DND-41 (cell line): Measurements from ENCODE around the gene PKN3.

Source experiments
- ATAC-seq: fragments of 200-7000 bp; cut with Tn5 transposase; 3 replicates; pipeline ENCODE4 v1.9.1; 2021; ENCODE audit warnings: low read depth; ENCODE audit not compliant: insufficient read depth
- DNase-seq: peaks from one replicate; pipeline ENCODE4 v3.0.0-alpha.2; 2020
- H2AFZ ChIP-seq: 2 replicates; pipeline ENCODE4 v1.6.0; 2012; ENCODE audit warnings: low read depth, low read length
- H3K27ac ChIP-seq: 2 replicates; pipeline ENCODE4 v1.5.1; 2012; ENCODE audit warnings: low read length, inconsistent platforms
- H3K27me3 ChIP-seq: fragments of 200-600 bp; sonication (generic); 2 replicates; pipeline ENCODE4 v1.6.0; 2012; ENCODE audit warnings: low read length, mild to moderate bottlenecking, inconsistent platforms; ENCODE audit not compliant: insufficient read depth, poor library complexity
- H3K36me3 ChIP-seq: 2 replicates; pipeline ENCODE4 v1.5.1; 2012; ENCODE audit warnings: low read length, inconsistent platforms; ENCODE audit not compliant: insufficient read depth
- H3K4me1 ChIP-seq: 2 replicates; pipeline ENCODE4 v1.5.1; 2012; ENCODE audit warnings: mild to moderate bottlenecking, low read length; ENCODE audit not compliant: insufficient read depth
- H3K4me2 ChIP-seq: 2 replicates; pipeline ENCODE4 v1.6.0; 2012; ENCODE audit warnings: mild to moderate bottlenecking, moderate library complexity, low read length, inconsistent platforms; ENCODE audit not compliant: insufficient read depth
- H3K4me3 ChIP-seq, 2 experiments: fragments of 200-600 bp in 1 of 2; shearing (Covaris generic) in 1 of 2; 2 replicates each; pipeline ENCODE4 v1.5.1; 2012 to 2016; ENCODE audit warnings: inconsistent platforms in 2 of 2, low read length in 2 of 2, mild to moderate bottlenecking in 2 of 2, low read depth in 1 of 2, moderate library complexity in 1 of 2
- H3K79me2 ChIP-seq: 2 replicates; pipeline ENCODE4 v1.6.0; 2012; ENCODE audit warnings: low read length, inconsistent platforms; ENCODE audit not compliant: insufficient read depth
- H3K9ac ChIP-seq: 2 replicates; pipeline ENCODE4 v1.6.0; 2012; ENCODE audit warnings: low read depth, mild to moderate bottlenecking, inconsistent platforms, low read length, moderate library complexity
- H3K9me3 ChIP-seq: 2 replicates; pipeline ENCODE4 v1.5.1; 2012; ENCODE audit warnings: low read length, moderate library complexity, mild to moderate bottlenecking, inconsistent platforms; ENCODE audit not compliant: insufficient read depth, severe bottlenecking
- H4K20me1 ChIP-seq: 2 replicates; pipeline ENCODE4 v1.6.0; 2012; ENCODE audit warnings: low read length; ENCODE audit not compliant: insufficient read depth
- EZH2 ChIP-seq: IDR thresholded peaks from 3 replicates; pipeline ENCODE4 v1.6.1; 2012; ENCODE audit warnings: borderline replicate concordance, low read depth, mild to moderate bottlenecking, moderate library complexity, low read length, inconsistent platforms; ENCODE audit not compliant: severe bottlenecking
- TF ChIP-seq, protein P1 (sequence below): IDR thresholded peaks from 2 replicates; pipeline ENCODE4 v1.5.1; 2012; ENCODE audit warnings: borderline replicate concordance, low read length, moderate library complexity, mild to moderate bottlenecking; ENCODE audit not compliant: poor library complexity, severe bottlenecking; ENCODE audit errors: extremely low read depth

The PKN3 gene

GRCh38 chr9:128723352-128723865, 21.1 kb downstream of the PKN3 start:
- Histone ChIP-seq H3K36me3 (peaks cover 13% of the 10 kb centered on the region), H3K4me2 (peak overlapping the region; percentile 91), H3K4me1 (peaks cover 43% of the 10 kb centered on the region), H3K27ac (peak overlapping the region; percentile 79), H3K27me3 (no peaks in the 10 kb centered on the region), H3K9ac (peak overlapping the region; percentile 81), H4K20me1 (no peaks in the 10 kb centered on the region), H3K4me3 (peak overlapping the region; percentile 47 to 68; a peak in 3 of 4 replicates), H3K79me2 (peaks cover 19% of the 10 kb centered on the region), H3K9me3 (no peaks in the 10 kb centered on the region), H2AFZ (peak overlapping the region; percentile 89)
- DNase-seq (no peak), ATAC-seq (no peak)
- no peak for TF ChIP-seq EZH2
- TF ChIP-seq, protein P1, sequence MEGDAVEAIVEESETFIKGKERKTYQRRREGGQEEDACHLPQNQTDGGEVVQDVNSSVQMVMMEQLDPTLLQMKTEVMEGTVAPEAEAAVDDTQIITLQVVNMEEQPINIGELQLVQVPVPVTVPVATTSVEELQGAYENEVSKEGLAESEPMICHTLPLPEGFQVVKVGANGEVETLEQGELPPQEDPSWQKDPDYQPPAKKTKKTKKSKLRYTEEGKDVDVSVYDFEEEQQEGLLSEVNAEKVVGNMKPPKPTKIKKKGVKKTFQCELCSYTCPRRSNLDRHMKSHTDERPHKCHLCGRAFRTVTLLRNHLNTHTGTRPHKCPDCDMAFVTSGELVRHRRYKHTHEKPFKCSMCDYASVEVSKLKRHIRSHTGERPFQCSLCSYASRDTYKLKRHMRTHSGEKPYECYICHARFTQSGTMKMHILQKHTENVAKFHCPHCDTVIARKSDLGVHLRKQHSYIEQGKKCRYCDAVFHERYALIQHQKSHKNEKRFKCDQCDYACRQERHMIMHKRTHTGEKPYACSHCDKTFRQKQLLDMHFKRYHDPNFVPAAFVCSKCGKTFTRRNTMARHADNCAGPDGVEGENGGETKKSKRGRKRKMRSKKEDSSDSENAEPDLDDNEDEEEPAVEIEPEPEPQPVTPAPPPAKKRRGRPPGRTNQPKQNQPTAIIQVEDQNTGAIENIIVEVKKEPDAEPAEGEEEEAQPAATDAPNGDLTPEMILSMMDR: no peak

DNA sequence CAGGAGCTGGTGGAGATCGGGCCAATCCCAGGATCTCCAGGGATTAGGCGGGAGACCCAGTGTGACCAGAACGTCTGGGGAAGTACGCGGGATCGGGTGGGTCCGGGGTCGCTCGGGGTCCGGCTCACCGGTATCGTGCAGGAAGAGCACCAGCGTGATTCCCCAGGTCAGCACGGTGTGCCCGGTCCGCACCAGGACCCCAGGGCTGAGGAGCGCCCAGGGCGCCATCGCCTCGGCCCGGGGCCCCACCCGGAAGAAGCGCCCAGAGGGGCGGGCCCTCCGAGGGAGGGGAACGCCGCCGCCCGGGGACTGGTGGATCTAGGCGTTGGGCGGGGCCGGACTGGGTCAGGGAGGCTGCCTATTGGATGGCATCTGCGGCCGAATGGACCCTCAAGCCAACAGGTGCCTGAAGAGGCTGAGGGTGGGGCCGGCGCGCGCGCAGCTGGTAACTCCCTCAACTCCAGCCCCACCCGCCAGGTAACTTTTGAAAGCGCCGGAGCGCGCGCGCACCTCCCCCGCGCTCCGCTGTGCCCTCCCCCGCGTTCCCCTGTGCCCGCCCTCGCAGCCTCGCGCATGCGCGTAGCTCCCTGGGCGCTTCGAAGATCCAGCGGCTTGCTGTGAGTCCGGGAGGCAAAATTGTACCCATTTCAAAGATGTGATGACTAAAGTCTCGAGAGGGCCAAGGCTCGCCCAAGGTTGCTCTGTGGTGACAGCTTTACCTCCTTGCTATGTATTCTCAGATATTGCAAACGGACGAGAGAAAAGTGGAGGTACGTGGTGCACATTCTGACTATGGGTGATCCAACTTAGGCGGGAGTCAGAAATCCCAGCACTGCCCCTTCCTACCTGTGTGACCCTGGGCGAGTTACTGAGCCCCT, 21.8 kb downstream of the PKN3 start, which contains the start of gene ZDHHC12:
Gene ZDHHC12 (minus strand): TSS at position 262 of the 878 bp plus-strand sequence. CDS start 34 bp downstream, at position 228.
- Histone ChIP-seq H3K79me2 (peaks cover 19% of the 10 kb centered on the region), H3K36me3 (peaks cover 13% of the 10 kb centered on the region), H3K4me2 (peak within 1 kb of the TSS; percentile 91), H3K27me3 (no peaks in the 10 kb centered on the region), H3K27ac (peak within 1 kb of the TSS; percentile 79), H2AFZ (peak within 1 kb of the TSS; percentile 89), H3K4me1 (peaks cover 43% of the 10 kb centered on the region), H4K20me1 (no peaks in the 10 kb centered on the region), H3K9ac (peak within 1 kb of the TSS; percentile 81), H3K4me3 (peak within 1 kb of the TSS; percentile 47 to 68; a peak in 3 of 4 replicates), H3K9me3 (no peaks in the 10 kb centered on the region)
- TF ChIP-seq, protein P1: peak; percentile 2
- TF ChIP-seq EZH2: no peak
- ATAC-seq: peak; percentile 96
- DNase-seq: peak; percentile 99

DNA sequence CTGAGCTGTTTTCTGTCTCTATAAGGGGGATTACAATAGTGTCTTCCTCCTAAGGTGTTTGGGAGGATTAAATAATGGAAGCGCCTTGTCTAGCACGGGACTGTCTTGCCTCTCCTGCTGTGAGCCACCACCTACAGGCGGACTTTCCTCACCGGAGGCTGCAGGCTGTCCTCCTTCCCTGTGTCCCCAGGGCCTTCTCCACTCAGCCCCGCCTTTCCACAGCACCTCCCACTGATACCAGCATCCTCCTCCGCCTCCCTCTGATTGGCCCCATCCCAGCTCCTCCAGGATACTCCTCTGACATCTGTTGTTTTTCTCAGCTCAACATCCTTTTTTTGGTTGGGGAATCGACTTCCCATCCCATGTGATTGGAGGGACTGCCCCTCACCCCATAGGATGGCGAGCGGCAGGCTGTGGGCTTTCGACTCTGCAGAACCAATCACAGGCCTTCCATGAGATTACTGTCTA, 22.5 kb downstream of the PKN3 start:
- DNase-seq (peak; percentile 62), ATAC-seq (peak; percentile 31)
- Histone ChIP-seq H3K36me3 (peaks cover 13% of the 10 kb centered on the region), H3K79me2 (peaks cover 19% of the 10 kb centered on the region), H3K9ac (peak overlapping the region; percentile 81), H3K4me3 (peak overlapping the region; percentile 28 to 68; a peak in 3 of 4 replicates), H4K20me1 (no peaks in the 10 kb centered on the region), H3K27me3 (no peaks in the 10 kb centered on the region), H3K4me2 (peak overlapping the region; percentile 91), H3K27ac (peak overlapping the region; percentile 60), H2AFZ (peak overlapping the region; percentile 77), H3K9me3 (no peaks in the 10 kb centered on the region), H3K4me1 (peaks cover 43% of the 10 kb centered on the region)
- TF ChIP-seq, protein P1: peak; percentile 0
- TF ChIP-seq EZH2: no peak
